Measurements from ENCODE around the gene DRC3.

DNA sequence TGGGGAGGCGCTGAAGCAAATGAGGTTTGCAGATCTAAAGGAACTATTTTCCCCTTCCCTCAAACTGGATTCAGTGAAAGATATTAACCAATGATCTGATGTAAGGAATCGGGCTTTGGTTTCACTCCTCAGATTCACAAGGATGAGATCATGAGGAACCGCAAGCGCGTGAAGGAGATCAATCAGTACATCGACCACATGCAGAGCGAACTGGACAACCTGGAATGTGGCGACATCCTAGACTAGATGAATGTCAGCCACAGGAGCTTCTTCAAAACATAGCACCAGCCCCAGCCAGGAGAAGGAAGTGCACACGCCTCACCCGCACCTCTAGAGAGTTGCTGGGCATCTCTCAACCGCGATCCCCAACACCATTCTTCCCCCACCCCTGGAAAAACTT lies 43.8 kb downstream of the DRC3 start:
- TF ChIP-seq CTCF (conservative IDR thresholded peaks at IDR 0.05; ENCODE audit: low read length) (no peak), EZH2phosphoT487 (IDR thresholded peaks at IDR 0.05; ENCODE audit: borderline replicate concordance, low read depth, low read length) (no peak)
